AG04449 (cell line): ENCODE measurements around the gene HRG.
"Not testable (repeated sequence)": the region's sequence is repeated elsewhere in the genome, so short reads cannot be mapped to it uniquely, and the experiment has no call there.

Experiments used
- CTCF ChIA-PET: fragments of 350-600 bp; formaldehyde crosslinking; extraction: SDS; loops from one replicate; lab custom pipeline; 2021; ENCODE audit warnings: antibody characterized with exemption; lab: Yijun Ruan, JAX
- POLR2A ChIA-PET: fragments of 400-600, 350-600 bp; formaldehyde crosslinking; extraction: SDS; loops from one replicate; lab custom pipeline; 2020; ENCODE audit warnings: antibody characterized with exemption, inconsistent platforms; lab: Yijun Ruan, JAX
- DNase-seq: peaks from one replicate; pipeline ENCODE4 v3.0.0-alpha.2; 2010; ENCODE audit warnings: low read depth, low spot score
- H3K4me3 ChIP-seq: 2 replicates; pipeline ENCODE4 v1.5.1; 2011; ENCODE audit warnings: low read depth, mild to moderate bottlenecking, control low read depth, low read length
- CTCF ChIP-seq: IDR thresholded peaks from one replicate; pipeline ENCODE4 v1.5.1; 2011; ENCODE audit warnings: mild to moderate bottlenecking, moderate library complexity, low read length, control low read depth, inconsistent platforms; ENCODE audit not compliant: insufficient read depth; ENCODE audit errors: missing control alignments

The HRG gene

GRCh38 chr3:186691676-186692075 lies 25.9 kb downstream of the HRG start:
- CTCF ChIA-PET: interaction anchor here (1.0 kb wide), 1 partner anchor 75 kb away, joined by 4 read pairs; no protein-coding TSS in a partner anchor
- no peak for TF ChIP-seq CTCF
- POLR2A ChIA-PET: no interaction called here
- H3K4me3 ChIP-seq: no peak overlapping the region
- no peak for DNase-seq

- DNase-seq: no peak
- ChIA-PET POLR2A (no interaction called here), CTCF (no interaction called here)
- H3K4me3 ChIP-seq: no peak overlapping the region
- TF ChIP-seq CTCF: no peak
Measured at GRCh38 chr3:186693843-186694242, 28.0 kb downstream of the HRG start.

GRCh38 chr3:186694288-186695032 lies 28.6 kb downstream of the HRG start:
- H3K4me3 ChIP-seq: no peak overlapping the region
- ChIA-PET CTCF (no interaction called here), POLR2A (no interaction called here)
- no peak for TF ChIP-seq CTCF
- DNase-seq: no peak

- DNase-seq: no peak
- TF ChIP-seq CTCF: no peak
- CTCF ChIA-PET: interaction anchor here (1.0 kb wide), 1 partner anchor 125 kb away, joined by 3 read pairs; no protein-coding TSS in a partner anchor
- POLR2A ChIA-PET: no interaction called here
- no peak overlapping the region for H3K4me3 ChIP-seq
Measured at GRCh38 chr3:186696522-186696921, 30.7 kb downstream of the HRG start.

GRCh38 chr3:186697510-186697909 lies 31.7 kb downstream of the HRG start:
- CTCF ChIA-PET: interaction anchor here (1.0 kb wide), 1 partner anchor 124 kb away, joined by 3 read pairs; no protein-coding TSS in a partner anchor
- POLR2A ChIA-PET: no interaction called here
- DNase-seq: no peak
- TF ChIP-seq CTCF: no peak
- no peak overlapping the region for H3K4me3 ChIP-seq

GRCh38 chr3:186700267-186700666 lies 34.5 kb downstream of the HRG start:
- H3K4me3 ChIP-seq: no peak overlapping the region
- ChIA-PET CTCF (no interaction called here), POLR2A (no interaction called here)
- DNase-seq: no peak
- no peak for TF ChIP-seq CTCF

GRCh38 chr3:186702451-186702850 lies 36.6 kb downstream of the HRG start:
- DNase-seq, CTCF ChIA-PET, H3K4me3 ChIP-seq, POLR2A ChIA-PET: not testable (repeated sequence)
